ENCODE results near the gene DIDO1.
"Not testable (repeated sequence)": the region's sequence is repeated elsewhere in the genome, so short reads cannot be mapped to it uniquely, and the experiment has no call there.

DIDO1 gene

GRCh38 chr20:62858058-62858830, 68.1 kb downstream of the DIDO1 start:
- Mint-ChIP-seq H3K9me3 (no peaks in the 10 kb centered on the region), H3K4me3 (no peak overlapping the region), H3K27ac (ENCODE audit: low read depth) (no peak overlapping the region), H3K36me3 (ENCODE audit: insufficient read depth) (peaks cover 9% of the 10 kb centered on the region), H3K4me1 (peaks cover 19% of the 10 kb centered on the region), H3K27me3 (no peaks in the 10 kb centered on the region)
- ATAC-seq (replicated peaks; ENCODE audit: extremely low read depth, poor library complexity, severe bottlenecking) (no peak), DNase-seq (ENCODE audit: low spot score in 2 of 2) (no peak)

GRCh38 chr20:62856931-62857619, 69.2 kb downstream of the DIDO1 start:
- ATAC-seq (replicated peaks; ENCODE audit: extremely low read depth, poor library complexity, severe bottlenecking), result no peak
- Mint-ChIP-seq H3K27me3 (no peaks in the 10 kb centered on the region), H3K4me3 (no peak overlapping the region), H3K27ac (ENCODE audit: low read depth) (no peak overlapping the region), H3K4me1 (peaks cover 11% of the 10 kb centered on the region), H3K9me3 (no peaks in the 10 kb centered on the region), H3K36me3 (ENCODE audit: insufficient read depth) (peaks cover 5% of the 10 kb centered on the region)
- no peak for DNase-seq (ENCODE audit: low spot score in 2 of 2)

DNA sequence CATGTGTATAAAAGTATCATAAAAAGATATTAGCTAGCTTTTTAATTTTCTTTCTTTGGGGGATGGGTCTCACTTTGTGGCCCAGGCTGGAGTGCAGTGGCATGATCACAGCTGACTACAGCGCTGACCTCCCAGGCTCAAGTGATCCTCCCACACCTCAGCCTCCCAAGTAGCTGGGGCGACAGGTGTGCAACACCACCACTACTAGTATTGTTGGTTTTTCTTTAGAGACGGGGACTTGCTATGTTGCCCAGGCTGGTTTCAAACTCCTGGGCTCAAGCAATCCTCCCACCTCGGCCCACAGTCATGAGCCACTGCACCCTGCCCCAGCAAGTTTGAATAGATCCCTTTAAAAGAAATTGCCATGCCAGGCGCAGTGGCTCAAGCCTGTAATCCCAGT, 71.2 kb downstream of the DIDO1 start:
- Mint-ChIP-seq H3K4me1 (peaks cover 15% of the 10 kb centered on the region), H3K4me3 (no peak overlapping the region), H3K27ac (ENCODE audit: low read depth) (no peak overlapping the region), H3K27me3 (no peaks in the 10 kb centered on the region), H3K9me3 (no peaks in the 10 kb centered on the region), H3K36me3 (ENCODE audit: insufficient read depth) (peaks cover 3% of the 10 kb centered on the region)
- ATAC-seq (replicated peaks; ENCODE audit: extremely low read depth, poor library complexity, severe bottlenecking) (no peak), DNase-seq (ENCODE audit: low spot score in 2 of 2) (no peak)

GRCh38 chr20:62854121-62854520, 72.2 kb downstream of the DIDO1 start:
- DNase-seq (ENCODE audit: low spot score in 2 of 2), result no peak
- Mint-ChIP-seq H3K36me3 (ENCODE audit: insufficient read depth) (peaks cover 3% of the 10 kb centered on the region), H3K4me3 (no peak overlapping the region)

GRCh38 chr20:62853304-62853703, 73.0 kb downstream of the DIDO1 start:
- not testable (repeated sequence) for ATAC-seq (replicated peaks; ENCODE audit: extremely low read depth, poor library complexity, severe bottlenecking); H3K9me3 Mint-ChIP-seq
- H3K4me1 Mint-ChIP-seq, result peaks cover 14% of the 10 kb centered on the region

More at GRCh38 chr20:62854121-62854520, 72.2 kb downstream of the DIDO1 start:
- no peak for ATAC-seq (replicated peaks; ENCODE audit: extremely low read depth, poor library complexity, severe bottlenecking)
- Mint-ChIP-seq H3K4me1 (peaks cover 16% of the 10 kb centered on the region), H3K9me3 (no peaks in the 10 kb centered on the region), H3K27ac (ENCODE audit: low read depth) (no peak overlapping the region), H3K27me3 (no peaks in the 10 kb centered on the region)

DNA sequence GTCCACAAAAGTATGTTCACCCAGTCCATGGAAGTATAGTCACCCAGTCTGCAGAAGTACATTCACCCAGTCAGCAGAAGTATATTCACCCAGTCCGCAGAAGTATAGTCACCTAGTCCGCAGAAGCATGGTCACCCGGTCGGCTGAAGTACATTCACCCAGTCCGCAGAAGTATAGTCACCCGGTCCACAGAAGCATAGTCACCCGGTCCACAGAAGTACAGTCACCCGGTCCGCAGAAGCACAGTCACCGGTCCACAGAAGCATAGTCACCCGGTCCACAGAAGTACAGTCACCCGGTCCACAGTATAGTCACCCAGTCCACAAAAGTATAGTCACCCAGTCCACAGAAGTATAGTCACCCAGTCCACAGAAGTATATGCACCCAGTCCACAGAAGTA, 73.5 kb downstream of the DIDO1 start:
- ATAC-seq (replicated peaks; ENCODE audit: extremely low read depth, poor library complexity, severe bottlenecking), result no peak
- Mint-ChIP-seq H3K4me1 (peaks cover 10% of the 10 kb centered on the region), H3K36me3 (ENCODE audit: insufficient read depth) (peaks cover 5% of the 10 kb centered on the region), H3K27me3 (no peaks in the 10 kb centered on the region), H3K27ac (ENCODE audit: low read depth) (no peak overlapping the region), H3K4me3 (no peak overlapping the region), H3K9me3 (no peaks in the 10 kb centered on the region)
- no peak for DNase-seq (ENCODE audit: low spot score in 2 of 2)

More at GRCh38 chr20:62853304-62853703, 73.0 kb downstream of the DIDO1 start:
- H3K36me3 Mint-ChIP-seq (ENCODE audit: insufficient read depth); H3K27ac Mint-ChIP-seq (ENCODE audit: low read depth); H3K4me3 Mint-ChIP-seq; DNase-seq (ENCODE audit: low spot score in 2 of 2); H3K27me3 Mint-ChIP-seq: not testable (repeated sequence)

- Mint-ChIP-seq H3K4me3 (no peak overlapping the region), H3K36me3 (ENCODE audit: insufficient read depth) (peaks cover 5% of the 10 kb centered on the region), H3K9me3 (no peaks in the 10 kb centered on the region), H3K4me1 (peaks cover 10% of the 10 kb centered on the region), H3K27ac (ENCODE audit: low read depth) (no peak overlapping the region), H3K27me3 (no peaks in the 10 kb centered on the region)
- no peak for ATAC-seq (replicated peaks; ENCODE audit: extremely low read depth, poor library complexity, severe bottlenecking)
- DNase-seq (ENCODE audit: low spot score in 2 of 2), result no peak
Observed at GRCh38 chr20:62852196-62852595, 74.1 kb downstream of the DIDO1 start.

DNA sequence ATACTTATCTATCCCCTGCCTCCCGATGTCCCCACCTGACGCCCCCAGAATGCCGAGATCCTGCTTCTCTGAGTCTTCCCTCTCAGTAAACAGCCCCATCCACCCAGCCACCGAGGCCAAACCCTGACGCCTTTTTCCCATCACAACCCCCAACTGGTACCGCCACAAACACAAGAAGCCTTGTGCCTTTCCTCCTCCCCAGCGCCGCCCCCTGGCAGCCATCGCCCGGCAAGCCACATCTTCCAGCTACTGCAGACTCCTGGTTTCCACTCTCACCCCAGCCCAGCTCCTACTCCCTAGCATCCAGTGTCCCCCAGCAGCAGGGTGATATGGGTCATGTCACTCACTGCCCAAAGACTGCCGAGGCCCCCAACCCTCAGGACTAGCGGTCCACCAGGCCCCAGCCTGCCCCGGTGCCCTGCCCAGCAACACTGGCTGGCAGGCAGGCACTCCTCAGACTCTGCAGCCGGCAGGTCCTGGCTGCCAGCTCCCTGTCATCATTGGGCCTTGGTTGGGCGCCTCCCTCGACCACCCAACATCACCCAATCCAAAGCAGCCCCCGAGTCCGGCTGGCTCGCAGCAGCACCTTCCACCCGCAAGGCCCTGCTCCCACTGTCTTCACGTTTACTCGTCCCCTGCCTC, 75.9 kb downstream of the DIDO1 start:
- no peak for ATAC-seq (replicated peaks; ENCODE audit: extremely low read depth, poor library complexity, severe bottlenecking)
- Mint-ChIP-seq H3K9me3 (no peaks in the 10 kb centered on the region), H3K4me1 (peaks cover 10% of the 10 kb centered on the region), H3K4me3 (no peak overlapping the region), H3K27ac (ENCODE audit: low read depth) (no peak overlapping the region), H3K36me3 (ENCODE audit: insufficient read depth) (peaks cover 2% of the 10 kb centered on the region), H3K27me3 (no peaks in the 10 kb centered on the region)
- no peak for DNase-seq (ENCODE audit: low spot score in 2 of 2)

- H3K27me3 Mint-ChIP-seq, result no peaks in the 10 kb centered on the region
- no peak for ATAC-seq (replicated peaks; ENCODE audit: extremely low read depth, poor library complexity, severe bottlenecking)
- DNase-seq (ENCODE audit: low spot score in 2 of 2), result no peak
- H3K4me3 Mint-ChIP-seq, result no peak overlapping the region
- peaks cover 2% of the 10 kb centered on the region for H3K36me3 Mint-ChIP-seq (ENCODE audit: insufficient read depth)
- H3K9me3 Mint-ChIP-seq, result no peaks in the 10 kb centered on the region
- no peak overlapping the region for H3K27ac Mint-ChIP-seq (ENCODE audit: low read depth)
- peaks cover 10% of the 10 kb centered on the region for H3K4me1 Mint-ChIP-seq
Observed at GRCh38 chr20:62849431-62849830, 76.9 kb downstream of the DIDO1 start.

DNA sequence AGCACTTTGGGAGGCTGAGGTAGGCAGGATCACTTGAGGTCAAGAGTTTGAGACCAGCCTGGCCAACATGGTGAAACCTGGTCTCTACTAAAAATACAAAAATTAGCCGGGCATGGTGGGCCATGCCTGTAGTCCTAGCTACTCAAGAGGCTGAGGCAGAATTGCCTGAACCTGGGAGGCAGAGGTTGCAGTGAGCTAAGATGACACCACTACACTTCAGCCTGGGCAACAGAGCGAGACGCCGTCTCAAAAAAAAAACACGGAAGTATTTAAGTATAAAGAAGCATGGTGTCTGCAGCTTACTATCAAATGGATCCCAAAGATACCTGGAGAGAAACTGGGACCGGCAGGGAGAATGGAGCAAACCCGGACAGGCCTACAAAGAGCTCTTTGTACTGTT, 77.4 kb downstream of the DIDO1 start:
- H3K27ac Mint-ChIP-seq (ENCODE audit: low read depth); DNase-seq (ENCODE audit: low spot score in 2 of 2); ATAC-seq (replicated peaks; ENCODE audit: extremely low read depth, poor library complexity, severe bottlenecking); H3K4me3 Mint-ChIP-seq; H3K36me3 Mint-ChIP-seq (ENCODE audit: insufficient read depth); H3K27me3 Mint-ChIP-seq; H3K9me3 Mint-ChIP-seq; H3K4me1 Mint-ChIP-seq: not testable (repeated sequence)

DNA sequence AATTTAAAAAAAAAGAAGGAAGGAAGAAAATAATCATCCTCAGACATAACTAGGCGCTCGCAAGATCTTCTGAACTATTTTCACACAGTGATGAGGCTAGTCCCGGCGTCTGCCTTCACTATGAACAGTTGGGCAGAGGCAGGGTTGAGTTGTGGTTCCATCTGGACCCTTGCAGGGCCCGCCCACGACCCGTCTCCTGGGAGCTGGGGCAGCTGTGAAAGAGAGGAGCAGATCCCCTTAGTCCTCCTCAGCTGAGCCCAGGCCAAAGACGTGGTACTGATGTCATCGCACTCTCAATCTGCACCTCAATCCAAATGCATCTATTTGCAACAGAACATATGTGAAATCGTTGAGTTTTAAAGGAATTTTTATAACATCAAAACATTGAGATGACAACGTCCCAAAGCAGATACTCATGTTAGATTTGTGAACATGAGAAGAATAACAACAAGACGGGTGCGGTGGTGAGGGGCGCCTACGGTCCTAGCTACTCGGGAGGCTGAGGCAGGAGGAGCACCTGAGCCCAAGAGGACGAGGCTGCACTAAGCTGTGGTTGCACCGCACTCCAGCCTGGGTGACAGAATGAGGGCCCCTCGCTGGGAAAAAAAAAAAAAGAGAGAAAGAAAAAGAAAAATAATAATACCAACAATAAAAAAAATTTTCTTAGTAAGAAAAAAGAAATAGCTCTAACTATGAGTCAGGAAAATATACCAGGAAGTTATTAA, 80.0 kb downstream of the DIDO1 start:
- Mint-ChIP-seq H3K27ac (ENCODE audit: low read depth) (no peak overlapping the region), H3K36me3 (ENCODE audit: insufficient read depth) (peaks cover 4% of the 10 kb centered on the region), H3K4me3 (no peak overlapping the region), H3K27me3 (no peaks in the 10 kb centered on the region), H3K4me1 (peaks cover 10% of the 10 kb centered on the region), H3K9me3 (no peaks in the 10 kb centered on the region)
- ATAC-seq (replicated peaks; ENCODE audit: extremely low read depth, poor library complexity, severe bottlenecking) (no peak), DNase-seq (ENCODE audit: low spot score in 2 of 2) (no peak)

DNA sequence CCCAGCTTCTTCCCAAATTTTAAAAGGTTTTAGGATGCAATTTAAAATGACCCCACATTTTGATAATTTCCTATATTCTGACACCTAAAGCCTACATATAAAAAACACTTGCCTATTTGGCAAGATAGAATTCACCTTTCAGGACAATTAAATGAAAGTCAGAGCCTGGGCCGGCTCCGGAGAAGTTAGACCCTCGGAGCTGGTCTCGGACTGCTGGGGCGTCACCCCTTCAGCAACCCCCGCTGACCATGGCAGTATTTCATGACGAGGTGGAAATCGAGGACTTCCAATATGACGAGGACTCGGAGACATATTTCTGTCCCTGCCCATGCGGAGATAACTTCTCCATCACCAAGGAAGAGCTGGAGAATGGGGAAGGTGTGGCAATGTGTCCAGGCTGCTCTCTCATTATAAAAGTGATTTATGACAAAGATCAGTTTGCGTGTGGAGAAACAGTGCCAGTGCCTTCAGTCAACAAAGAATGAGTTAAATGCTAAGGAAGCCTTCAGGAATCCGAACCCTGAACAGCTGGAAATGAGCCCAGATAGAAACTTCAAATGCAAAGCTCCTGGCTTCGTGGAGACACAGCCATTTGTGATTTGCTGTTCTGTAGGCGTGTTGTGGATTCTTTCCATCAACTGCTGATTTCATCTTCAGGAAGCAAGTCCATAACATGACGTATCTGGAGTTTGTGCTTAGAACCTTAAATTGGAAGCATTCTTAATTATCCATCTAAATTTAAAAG, 80.7 kb downstream of the DIDO1 start:
- H3K9me3 Mint-ChIP-seq, result no peaks in the 10 kb centered on the region
- peaks cover 5% of the 10 kb centered on the region for H3K4me1 Mint-ChIP-seq
- no peak for ATAC-seq (replicated peaks; ENCODE audit: extremely low read depth, poor library complexity, severe bottlenecking)
- H3K4me3 Mint-ChIP-seq, result no peak overlapping the region
- DNase-seq (ENCODE audit: low spot score in 2 of 2), result no peak
- peaks cover 4% of the 10 kb centered on the region for H3K36me3 Mint-ChIP-seq (ENCODE audit: insufficient read depth)
- no peak overlapping the region for H3K27ac Mint-ChIP-seq (ENCODE audit: low read depth)
- H3K27me3 Mint-ChIP-seq, result no peaks in the 10 kb centered on the region
